Prostate gland (tissue), 2 donors: Measurements from ENCODE around the gene FAM107B.

ENCODE experiments used
- POLR2A ChIP-seq: fragments of 450-650 bp; IDR thresholded peaks from one replicate; pipeline ENCODE4 v1.6.1; 2016; ENCODE audit warnings: antibody characterized with exemption, mild to moderate bottlenecking
- POLR2AphosphoS5 ChIP-seq: sonication (generic); formaldehyde crosslinking; IDR thresholded peaks from one replicate; pipeline ENCODE4 v1.6.1; 2017; ENCODE audit warnings: antibody characterized with exemption
- TF ChIP-seq, protein P1 (sequence below), 4 experiments: fragments of 200-600 bp in 2 of 4; fragments of 450-650 bp in 2 of 4; sonication (generic) in 2 of 4; IDR thresholded peaks; 1 replicate in 3 of 4; 2 replicates in 1 of 4; pipeline ENCODE4 v1.5.1; 2016 to 2019; ENCODE audit warnings: antibody characterized with exemption in 4 of 4, mild to moderate bottlenecking in 2 of 4, moderate library complexity in 2 of 4

DNA sequence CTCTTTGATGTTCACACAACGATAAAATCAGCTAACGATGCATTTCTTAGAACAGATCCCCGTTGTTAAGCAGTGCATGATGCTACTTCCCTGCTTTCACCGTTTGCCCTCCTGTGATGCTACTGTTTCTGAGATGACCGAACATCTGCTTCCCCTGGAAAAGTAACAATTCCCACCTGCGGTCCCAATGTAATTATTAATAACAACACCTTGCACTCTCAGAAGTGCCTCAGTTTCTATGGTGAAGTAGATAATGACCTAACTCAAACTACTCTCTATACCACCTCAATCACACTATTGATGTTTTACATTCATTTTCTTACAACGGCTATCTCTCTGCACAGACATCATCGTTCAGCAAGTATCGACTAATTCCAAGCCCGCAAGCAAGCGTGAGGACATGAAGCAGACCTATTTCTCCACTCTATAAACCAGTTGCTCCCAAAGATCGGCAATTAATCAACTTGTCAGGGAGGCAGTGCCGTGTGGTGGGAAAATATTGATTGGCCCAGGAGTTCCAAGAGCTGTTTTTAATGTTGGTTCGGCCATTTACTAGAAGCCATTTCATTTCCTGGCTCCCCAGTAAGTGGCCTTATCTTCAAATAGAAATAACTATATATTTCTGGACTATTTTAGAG lies 42.7 kb downstream of the FAM107B start:
- TF ChIP-seq, protein P1, sequence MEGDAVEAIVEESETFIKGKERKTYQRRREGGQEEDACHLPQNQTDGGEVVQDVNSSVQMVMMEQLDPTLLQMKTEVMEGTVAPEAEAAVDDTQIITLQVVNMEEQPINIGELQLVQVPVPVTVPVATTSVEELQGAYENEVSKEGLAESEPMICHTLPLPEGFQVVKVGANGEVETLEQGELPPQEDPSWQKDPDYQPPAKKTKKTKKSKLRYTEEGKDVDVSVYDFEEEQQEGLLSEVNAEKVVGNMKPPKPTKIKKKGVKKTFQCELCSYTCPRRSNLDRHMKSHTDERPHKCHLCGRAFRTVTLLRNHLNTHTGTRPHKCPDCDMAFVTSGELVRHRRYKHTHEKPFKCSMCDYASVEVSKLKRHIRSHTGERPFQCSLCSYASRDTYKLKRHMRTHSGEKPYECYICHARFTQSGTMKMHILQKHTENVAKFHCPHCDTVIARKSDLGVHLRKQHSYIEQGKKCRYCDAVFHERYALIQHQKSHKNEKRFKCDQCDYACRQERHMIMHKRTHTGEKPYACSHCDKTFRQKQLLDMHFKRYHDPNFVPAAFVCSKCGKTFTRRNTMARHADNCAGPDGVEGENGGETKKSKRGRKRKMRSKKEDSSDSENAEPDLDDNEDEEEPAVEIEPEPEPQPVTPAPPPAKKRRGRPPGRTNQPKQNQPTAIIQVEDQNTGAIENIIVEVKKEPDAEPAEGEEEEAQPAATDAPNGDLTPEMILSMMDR (IDR thresholded peaks at IDR 0.05) = no peak
- TF ChIP-seq POLR2AphosphoS5 (no peak), POLR2A (no peak)
